Measurements from ENCODE around the gene PPP1R3A. TPM values are rescaled to one million over a fixed set of nuclear protein-coding genes. Genes with fewer than 3 reads are reported as not detected.

The PPP1R3A gene, protein sequence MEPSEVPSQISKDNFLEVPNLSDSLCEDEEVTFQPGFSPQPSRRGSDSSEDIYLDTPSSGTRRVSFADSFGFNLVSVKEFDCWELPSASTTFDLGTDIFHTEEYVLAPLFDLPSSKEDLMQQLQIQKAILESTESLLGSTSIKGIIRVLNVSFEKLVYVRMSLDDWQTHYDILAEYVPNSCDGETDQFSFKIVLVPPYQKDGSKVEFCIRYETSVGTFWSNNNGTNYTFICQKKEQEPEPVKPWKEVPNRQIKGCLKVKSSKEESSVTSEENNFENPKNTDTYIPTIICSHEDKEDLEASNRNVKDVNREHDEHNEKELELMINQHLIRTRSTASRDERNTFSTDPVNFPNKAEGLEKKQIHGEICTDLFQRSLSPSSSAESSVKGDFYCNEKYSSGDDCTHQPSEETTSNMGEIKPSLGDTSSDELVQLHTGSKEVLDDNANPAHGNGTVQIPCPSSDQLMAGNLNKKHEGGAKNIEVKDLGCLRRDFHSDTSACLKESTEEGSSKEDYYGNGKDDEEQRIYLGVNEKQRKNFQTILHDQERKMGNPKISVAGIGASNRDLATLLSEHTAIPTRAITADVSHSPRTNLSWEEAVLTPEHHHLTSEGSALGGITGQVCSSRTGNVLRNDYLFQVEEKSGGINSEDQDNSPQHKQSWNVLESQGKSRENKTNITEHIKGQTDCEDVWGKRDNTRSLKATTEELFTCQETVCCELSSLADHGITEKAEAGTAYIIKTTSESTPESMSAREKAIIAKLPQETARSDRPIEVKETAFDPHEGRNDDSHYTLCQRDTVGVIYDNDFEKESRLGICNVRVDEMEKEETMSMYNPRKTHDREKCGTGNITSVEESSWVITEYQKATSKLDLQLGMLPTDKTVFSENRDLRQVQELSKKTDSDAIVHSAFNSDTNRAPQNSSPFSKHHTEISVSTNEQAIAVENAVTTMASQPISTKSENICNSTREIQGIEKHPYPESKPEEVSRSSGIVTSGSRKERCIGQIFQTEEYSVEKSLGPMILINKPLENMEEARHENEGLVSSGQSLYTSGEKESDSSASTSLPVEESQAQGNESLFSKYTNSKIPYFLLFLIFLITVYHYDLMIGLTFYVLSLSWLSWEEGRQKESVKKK
- total RNA-seq (2022) (not detected in 2 replicates), Bru-seq, nascent RNA (not detected), BruChase-seq, experiment 1, labeled RNA remaining after a 2-hour chase (not detected), BruChase-seq, experiment 2, labeled RNA remaining after a 6-hour chase (not detected)
- long read RNA-seq = 0 reads

DNA sequence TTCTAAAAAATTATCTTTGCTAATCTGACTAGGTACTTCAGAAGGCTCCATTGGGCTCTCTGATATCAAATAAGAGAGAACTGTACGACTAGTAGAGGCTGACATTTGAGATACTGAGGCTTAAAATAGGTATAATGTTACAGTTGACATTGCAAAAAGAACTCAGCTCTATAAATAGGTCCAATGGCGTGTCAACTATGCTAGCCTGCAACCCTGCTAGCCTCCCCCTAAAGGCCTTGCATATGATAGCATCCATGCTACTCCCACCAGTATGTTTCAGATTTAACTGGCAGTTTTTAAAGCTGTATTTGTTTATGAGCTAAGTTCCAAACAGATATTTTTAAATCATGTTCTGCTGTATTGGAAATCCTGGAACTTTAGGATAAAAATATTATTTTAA is at the start of gene PPP1R3A:
Gene PPP1R3A, minus strand, starts transcription at position 64 of the 400 bp plus-strand sequence. Its CDS starts 13 bp downstream, at position 51.
- H3K27ac Mint-ChIP-seq (ENCODE audit: unreplicated experiment) = no peak within 1 kb of the TSS
- no peak for DNase-seq
- Histone ChIP-seq H3K27me3 (replicated peaks; ENCODE audit: control insufficient read depth, insufficient read depth, low read length) (no peaks in the 10 kb centered on the region), H3K36me3 (ENCODE audit: control insufficient read depth, insufficient read depth, low read length) (no peaks in the 10 kb centered on the region), H3K9me3 (no peaks in the 10 kb centered on the region), H3K4me1 (no peaks in the 10 kb centered on the region), H3K4me3 (ENCODE audit: low read depth, low read length) (no peak within 1 kb of the TSS)
- H3K27me3 Mint-ChIP-seq (ENCODE audit: insufficient read depth, unreplicated experiment) = no peaks in the 10 kb centered on the region
- no TSS peak for BruUV-seq (replicated peaks)
- no peak within 1 kb of the TSS for H3K4me3 Mint-ChIP-seq (ENCODE audit: unreplicated experiment)
- H3K9me3 Mint-ChIP-seq (ENCODE audit: unreplicated experiment) = no peaks in the 10 kb centered on the region
- ChIA-PET CTCF (no interaction called here), POLR2A (no interaction called here)
- no peaks in the 10 kb centered on the region for H3K4me1 Mint-ChIP-seq (ENCODE audit: low read depth, unreplicated experiment)
- no peaks in the 10 kb centered on the region for H3K36me3 Mint-ChIP-seq (ENCODE audit: insufficient read depth, unreplicated experiment)
- intact Hi-C loops (cut with micrococcal nuclease; ENCODE audit: unreplicated experiment) = no loop called here
- TF ChIP-seq, protein P1, sequence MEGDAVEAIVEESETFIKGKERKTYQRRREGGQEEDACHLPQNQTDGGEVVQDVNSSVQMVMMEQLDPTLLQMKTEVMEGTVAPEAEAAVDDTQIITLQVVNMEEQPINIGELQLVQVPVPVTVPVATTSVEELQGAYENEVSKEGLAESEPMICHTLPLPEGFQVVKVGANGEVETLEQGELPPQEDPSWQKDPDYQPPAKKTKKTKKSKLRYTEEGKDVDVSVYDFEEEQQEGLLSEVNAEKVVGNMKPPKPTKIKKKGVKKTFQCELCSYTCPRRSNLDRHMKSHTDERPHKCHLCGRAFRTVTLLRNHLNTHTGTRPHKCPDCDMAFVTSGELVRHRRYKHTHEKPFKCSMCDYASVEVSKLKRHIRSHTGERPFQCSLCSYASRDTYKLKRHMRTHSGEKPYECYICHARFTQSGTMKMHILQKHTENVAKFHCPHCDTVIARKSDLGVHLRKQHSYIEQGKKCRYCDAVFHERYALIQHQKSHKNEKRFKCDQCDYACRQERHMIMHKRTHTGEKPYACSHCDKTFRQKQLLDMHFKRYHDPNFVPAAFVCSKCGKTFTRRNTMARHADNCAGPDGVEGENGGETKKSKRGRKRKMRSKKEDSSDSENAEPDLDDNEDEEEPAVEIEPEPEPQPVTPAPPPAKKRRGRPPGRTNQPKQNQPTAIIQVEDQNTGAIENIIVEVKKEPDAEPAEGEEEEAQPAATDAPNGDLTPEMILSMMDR (IDR thresholded peaks at IDR 0.05; ENCODE audit: insufficient read depth in 1 of 2, low read depth in 1 of 2, low read length in 1 of 2, severe bottlenecking in 1 of 2, unreplicated experiment in 1 of 2) = no peak

DNA sequence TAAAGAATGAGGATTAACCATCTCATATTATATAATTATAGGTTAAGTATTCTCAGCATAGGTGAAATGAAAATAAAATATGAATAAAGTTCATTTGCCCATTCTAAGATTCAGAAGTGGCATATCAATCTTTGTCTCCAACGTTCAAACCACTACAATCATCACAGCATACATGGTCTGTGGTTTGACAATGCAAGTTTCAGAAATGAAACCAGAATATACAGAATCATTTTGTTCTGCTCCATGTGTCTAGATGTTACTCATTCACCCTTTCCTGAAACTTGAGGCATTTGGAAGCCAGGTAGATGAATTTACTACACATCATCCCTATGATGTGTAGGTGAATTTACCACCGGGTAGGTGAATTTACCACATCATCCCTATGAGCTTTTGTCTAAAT is 44.5 kb upstream of the PPP1R3A start:
- no peaks in the 10 kb centered on the region for H3K4me1 Mint-ChIP-seq (ENCODE audit: low read depth, unreplicated experiment)
- BruUV-seq (replicated peaks) = no TSS peak
- H3K9me3 Mint-ChIP-seq (ENCODE audit: unreplicated experiment) = peaks cover 12% of the 10 kb centered on the region
- ChIA-PET CTCF (no interaction called here), POLR2A (no interaction called here)
- no peaks in the 10 kb centered on the region for H3K27me3 Mint-ChIP-seq (ENCODE audit: insufficient read depth, unreplicated experiment)
- H3K27ac Mint-ChIP-seq (ENCODE audit: unreplicated experiment) = no peak overlapping the region
- TF ChIP-seq, protein P1 (IDR thresholded peaks at IDR 0.05; ENCODE audit: insufficient read depth in 1 of 2, low read depth in 1 of 2, low read length in 1 of 2, severe bottlenecking in 1 of 2, unreplicated experiment in 1 of 2) = no peak
- H3K4me3 ChIP-seq (ENCODE audit: low read depth, low read length) = no peak overlapping the region
- no peak for DNase-seq
- no peaks in the 10 kb centered on the region for H3K4me1 ChIP-seq
- H3K27me3 ChIP-seq (replicated peaks; ENCODE audit: control insufficient read depth, insufficient read depth, low read length) = no peaks in the 10 kb centered on the region
- H3K36me3 Mint-ChIP-seq (ENCODE audit: insufficient read depth, unreplicated experiment) = no peaks in the 10 kb centered on the region
- H3K36me3 ChIP-seq (ENCODE audit: control insufficient read depth, insufficient read depth, low read length) = no peaks in the 10 kb centered on the region
- no peak overlapping the region for H3K4me3 Mint-ChIP-seq (ENCODE audit: unreplicated experiment)
- intact Hi-C loops (cut with micrococcal nuclease; ENCODE audit: unreplicated experiment) = no loop called here
- H3K9me3 ChIP-seq = no peaks in the 10 kb centered on the region; the same call in 1 of the 2 replicates

DNA sequence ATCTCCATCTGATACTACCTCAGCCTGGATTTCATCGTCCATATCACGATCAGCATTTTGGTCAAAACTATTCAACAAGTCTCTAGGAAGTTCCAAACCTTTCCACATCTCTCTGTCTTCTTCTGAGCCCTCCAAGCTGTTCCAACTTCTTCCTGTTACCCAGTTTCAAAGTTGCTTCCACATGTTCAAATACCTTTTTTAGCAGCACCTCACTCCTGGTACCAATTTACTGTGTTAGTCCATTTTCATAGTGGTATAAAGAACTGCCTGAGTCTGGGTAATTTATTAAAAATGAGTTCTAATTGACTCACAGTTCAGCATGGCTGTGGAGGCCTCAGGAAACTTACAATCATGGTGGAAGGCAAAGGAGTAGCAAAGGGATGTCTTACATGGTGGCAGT is 41.1 kb upstream of the PPP1R3A start:
- Mint-ChIP-seq H3K4me3 (ENCODE audit: unreplicated experiment) (no peak overlapping the region), H3K27ac (ENCODE audit: unreplicated experiment) (no peak overlapping the region), H3K4me1 (ENCODE audit: low read depth, unreplicated experiment) (no peaks in the 10 kb centered on the region), H3K36me3 (ENCODE audit: insufficient read depth, unreplicated experiment) (no peaks in the 10 kb centered on the region), H3K27me3 (ENCODE audit: insufficient read depth, unreplicated experiment) (no peaks in the 10 kb centered on the region), H3K9me3 (ENCODE audit: unreplicated experiment) (peaks cover 12% of the 10 kb centered on the region)
- no peak for DNase-seq
- Histone ChIP-seq H3K27me3 (replicated peaks; ENCODE audit: control insufficient read depth, insufficient read depth, low read length) (no peaks in the 10 kb centered on the region), H3K9me3 (no peaks in the 10 kb centered on the region; the same call in 1 of the 2 replicates), H3K36me3 (ENCODE audit: control insufficient read depth, insufficient read depth, low read length) (no peaks in the 10 kb centered on the region), H3K4me3 (ENCODE audit: low read depth, low read length) (no peak overlapping the region), H3K4me1 (no peaks in the 10 kb centered on the region)
- no TSS peak for BruUV-seq (replicated peaks)
- TF ChIP-seq, protein P1 (IDR thresholded peaks at IDR 0.05; ENCODE audit: insufficient read depth in 1 of 2, low read depth in 1 of 2, low read length in 1 of 2, severe bottlenecking in 1 of 2, unreplicated experiment in 1 of 2) = no peak
- intact Hi-C loops (cut with micrococcal nuclease; ENCODE audit: unreplicated experiment) = no loop called here
- CTCF ChIA-PET = no interaction called here
- POLR2A ChIA-PET = no interaction called here
